HEK293T (cell line): ENCODE results near the gene NAGS.
"Not testable (repeated sequence)": the region's sequence is repeated elsewhere in the genome, so short reads cannot be mapped to it uniquely, and the experiment has no call there.

ENCODE experiments used
- ARNT ChIP-seq: fragments of 450-650 bp; IDR thresholded peaks from 2 replicates; pipeline ENCODE4 v1.6.1; 2017; ENCODE audit warnings: mild to moderate bottlenecking
- BHLHE40 ChIP-seq: fragments of 450-650 bp; IDR thresholded peaks from 2 replicates; pipeline ENCODE4 v1.6.1; 2016; ENCODE audit warnings: mild to moderate bottlenecking, moderate library complexity, borderline replicate concordance
- ELF4 ChIP-seq: fragments of 450-650 bp; IDR thresholded peaks from 2 replicates; pipeline ENCODE4 v1.6.1; 2017; ENCODE audit warnings: antibody characterized with exemption
- FOXA1 ChIP-seq: fragments of 450-650 bp; IDR thresholded peaks from 2 replicates; pipeline ENCODE4 v1.6.1; 2016; ENCODE audit warnings: mild to moderate bottlenecking
- FOXK2 ChIP-seq: fragments of 450-650 bp; IDR thresholded peaks from 2 replicates; pipeline ENCODE4 v1.6.1; 2016; ENCODE audit warnings: mild to moderate bottlenecking
- FOXM1 ChIP-seq: fragments of 450-650 bp; IDR thresholded peaks from 2 replicates; pipeline ENCODE4 v1.6.1; 2017; ENCODE audit warnings: mild to moderate bottlenecking, borderline replicate concordance
- HDGF ChIP-seq: fragments of 450-650 bp; IDR thresholded peaks from 2 replicates; pipeline ENCODE4 v1.6.1; 2017; ENCODE audit warnings: antibody characterized with exemption, borderline replicate concordance
- NFRKB ChIP-seq: fragments of 450-650 bp; IDR thresholded peaks from 2 replicates; pipeline ENCODE4 v1.6.1; 2016; ENCODE audit warnings: mild to moderate bottlenecking, moderate library complexity
- SUZ12 ChIP-seq: fragments of 450-650 bp; IDR thresholded peaks from 2 replicates; pipeline ENCODE4 v1.6.1; 2016; ENCODE audit warnings: mild to moderate bottlenecking
- TARDBP ChIP-seq: fragments of 450-650 bp; IDR thresholded peaks from 2 replicates; pipeline ENCODE4 v1.6.1; 2016
- ZNF384 ChIP-seq: fragments of 450-650 bp; IDR thresholded peaks from 2 replicates; pipeline ENCODE4 v1.6.1; 2016

- not testable (repeated sequence) for TF ChIP-seq FOXK2, ARNT, SUZ12, HDGF, NFRKB, BHLHE40, ELF4, ZNF384, TARDBP, FOXM1, FOXA1
Measured at GRCh38 chr17:43961292-43961691, 43.1 kb upstream of the NAGS start.
